ENCODE measurements around the gene TIAM1.

The TIAM1 gene

GRCh38 chr21:31135531-31136184 lies 208.4 kb downstream of the TIAM1 start:
- DNase-seq (ENCODE audit: low read depth in 2 of 2) = no peak

GRCh38 chr21:31133243-31133830 lies 210.7 kb downstream of the TIAM1 start:
- no peak for DNase-seq (ENCODE audit: low read depth in 2 of 2)

GRCh38 chr21:31132574-31133242 lies 211.4 kb downstream of the TIAM1 start:
- peak; percentile 40 to 49 for DNase-seq (ENCODE audit: low read depth in 2 of 2)

GRCh38 chr21:31130821-31131220 lies 213.2 kb downstream of the TIAM1 start:
- no peak for DNase-seq (ENCODE audit: low read depth in 2 of 2)

- no peak for DNase-seq (ENCODE audit: low read depth in 2 of 2)
These were observed 215.8 kb downstream of the TIAM1 start for GRCh38 chr21:31128234-31128633.

GRCh38 chr21:31124010-31124409 lies 220.1 kb downstream of the TIAM1 start:
- no peak for DNase-seq (ENCODE audit: low read depth in 2 of 2)

- DNase-seq (ENCODE audit: low read depth in 2 of 2) = no peak
These were observed 224.9 kb downstream of the TIAM1 start for GRCh38 chr21:31119199-31119598.

- no peak for DNase-seq (ENCODE audit: low read depth in 2 of 2)
These were observed 226.7 kb downstream of the TIAM1 start for GRCh38 chr21:31117128-31117916.

GRCh38 chr21:31115249-31115648 lies 228.8 kb downstream of the TIAM1 start:
- DNase-seq (ENCODE audit: low read depth in 2 of 2) = no peak

- no peak for DNase-seq (ENCODE audit: low read depth in 2 of 2)
These were observed 233.0 kb downstream of the TIAM1 start for GRCh38 chr21:31111093-31111492.

GRCh38 chr21:31110430-31110829 lies 233.6 kb downstream of the TIAM1 start:
- no peak for DNase-seq (ENCODE audit: low read depth in 2 of 2)

- no peak for DNase-seq (ENCODE audit: low read depth in 2 of 2)
These were observed 236.2 kb downstream of the TIAM1 start for GRCh38 chr21:31107871-31108270.

- DNase-seq (ENCODE audit: low read depth in 2 of 2) = no peak
These were observed 236.8 kb downstream of the TIAM1 start for GRCh38 chr21:31107176-31107785.

- no peak for DNase-seq (ENCODE audit: low read depth in 2 of 2)
These were observed 240.3 kb downstream of the TIAM1 start for GRCh38 chr21:31103571-31104265.

- DNase-seq (ENCODE audit: low read depth in 2 of 2) = no peak
These were observed 240.9 kb downstream of the TIAM1 start for GRCh38 chr21:31103163-31103562.

- DNase-seq (ENCODE audit: low read depth in 2 of 2) = no peak
These were observed 244.9 kb downstream of the TIAM1 start for GRCh38 chr21:31099122-31099521.

GRCh38 chr21:31098576-31099005 lies 245.5 kb downstream of the TIAM1 start:
- peak; percentile 45 to 53 for DNase-seq (ENCODE audit: low read depth in 2 of 2)

- DNase-seq (ENCODE audit: low read depth in 2 of 2) = no peak
These were observed 251.0 kb downstream of the TIAM1 start for GRCh38 chr21:31092832-31093625.

GRCh38 chr21:31090376-31090775 lies 253.7 kb downstream of the TIAM1 start:
- no peak for DNase-seq (ENCODE audit: low read depth in 2 of 2)

GRCh38 chr21:31088474-31088751 lies 255.6 kb downstream of the TIAM1 start:
- DNase-seq (ENCODE audit: low read depth in 2 of 2) = no peak
